GM19035 (cell line): Measurements from ENCODE around the gene NFIC.
"Not testable (repeated sequence)": the region's sequence is repeated elsewhere in the genome, so short reads cannot be mapped to it uniquely, and the experiment has no call there.

Experiments used
- ATAC-seq: cut with Tn5 transposase; IDR thresholded peaks from one replicate; pipeline ENCODE4 v1.9.1; 2021; ENCODE audit not compliant: unreplicated experiment

The NFIC gene

GRCh38 chr19:3365836-3366752, at the start of gene NFIC:
Gene NFIC (plus strand): TSS chr19:3366583. CDS start chr19:3366637, 54 bp downstream.
- ATAC-seq = no peak

GRCh38 chr19:3316659-3317207, 49.6 kb upstream of the NFIC start:
- no peak for ATAC-seq

- no peak for ATAC-seq
Measured at GRCh38 chr19:3319643-3320353, 46.6 kb upstream of the NFIC start.

- no peak for ATAC-seq
Measured at GRCh38 chr19:3320354-3320670, 46.1 kb upstream of the NFIC start.

DNA sequence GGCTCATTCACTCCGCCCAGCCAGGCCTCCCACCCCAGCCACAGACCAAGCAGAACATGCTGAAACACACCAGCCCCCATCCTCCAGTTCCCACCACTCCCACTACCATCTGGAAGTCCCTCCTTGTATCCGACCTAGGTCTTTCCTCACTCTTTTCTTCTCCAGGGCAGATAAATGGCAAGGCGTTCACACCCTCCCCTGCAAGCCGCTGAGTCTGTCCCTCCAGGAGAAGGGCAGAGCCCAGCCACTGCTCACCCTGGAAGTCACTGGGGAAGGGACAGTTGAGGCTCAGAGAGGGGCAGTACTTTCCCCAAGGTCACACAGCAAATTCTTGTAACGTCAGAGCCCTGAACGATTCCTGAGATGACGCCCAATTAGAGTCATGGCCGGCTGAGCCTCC, 45.5 kb upstream of the NFIC start:
- no peak for ATAC-seq

- ATAC-seq = no peak
Measured at GRCh38 chr19:3321696-3322095, 44.7 kb upstream of the NFIC start.

DNA sequence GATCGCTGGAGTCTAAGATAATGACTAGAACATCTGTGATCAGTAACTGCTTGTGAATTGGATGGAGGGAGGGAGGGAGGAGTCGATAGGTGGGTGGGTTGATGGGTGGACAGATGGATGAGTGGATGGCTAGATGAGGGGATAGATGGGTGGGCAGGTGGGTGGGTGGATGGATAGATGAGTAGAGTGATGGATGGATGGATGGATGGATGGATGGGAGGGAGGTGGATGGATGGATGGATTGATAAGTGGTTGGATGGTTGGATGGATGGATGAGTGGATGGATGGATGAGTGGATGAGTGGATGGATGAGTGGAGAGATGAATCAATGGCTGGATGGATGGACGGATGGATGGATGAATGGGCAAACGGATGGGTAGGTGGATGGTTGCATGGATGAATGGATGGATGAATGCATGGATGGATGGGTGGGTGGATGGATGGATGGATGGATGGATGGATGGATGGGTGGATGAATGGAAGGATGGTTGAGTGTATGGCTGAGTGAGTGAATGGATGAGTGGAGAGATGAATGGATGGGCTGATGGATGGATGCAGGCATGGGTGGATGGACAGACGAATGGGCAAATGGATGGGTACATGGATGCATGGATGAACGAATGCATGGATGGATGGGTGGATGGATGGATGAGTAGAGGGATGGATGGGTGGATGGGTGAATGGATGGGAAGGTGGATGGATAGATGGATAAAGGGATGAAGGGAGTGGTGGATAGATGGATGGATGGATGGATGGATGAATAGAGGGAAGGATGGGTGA, 44.0 kb upstream of the NFIC start:
- no peak for ATAC-seq

- ATAC-seq = no peak
Measured at GRCh38 chr19:3323026-3323425, 43.4 kb upstream of the NFIC start.

GRCh38 chr19:3323658-3324057, 42.7 kb upstream of the NFIC start:
- ATAC-seq = no peak

DNA sequence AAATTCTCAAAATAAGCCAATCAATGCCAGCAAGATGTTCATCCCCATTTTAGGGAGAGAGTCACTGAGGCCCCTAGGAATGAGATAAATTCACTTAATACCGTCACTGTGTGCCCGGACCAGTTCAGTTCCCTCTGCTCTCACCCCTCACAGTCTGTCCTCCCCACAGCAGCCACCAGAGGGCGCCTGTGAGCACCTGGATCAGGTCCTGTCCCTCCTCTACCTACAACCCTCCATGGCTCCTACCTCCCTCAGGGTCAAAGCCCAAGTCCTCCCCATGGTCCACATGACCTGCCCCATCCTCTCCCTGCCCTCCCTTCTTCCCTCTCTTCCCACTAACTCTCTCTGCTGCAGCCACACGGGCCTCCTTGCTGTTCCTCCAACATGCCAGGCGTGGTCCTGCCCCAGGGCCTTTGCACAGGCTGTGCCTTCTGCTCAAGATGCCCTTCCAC, 42.0 kb upstream of the NFIC start:
- no peak for ATAC-seq

DNA sequence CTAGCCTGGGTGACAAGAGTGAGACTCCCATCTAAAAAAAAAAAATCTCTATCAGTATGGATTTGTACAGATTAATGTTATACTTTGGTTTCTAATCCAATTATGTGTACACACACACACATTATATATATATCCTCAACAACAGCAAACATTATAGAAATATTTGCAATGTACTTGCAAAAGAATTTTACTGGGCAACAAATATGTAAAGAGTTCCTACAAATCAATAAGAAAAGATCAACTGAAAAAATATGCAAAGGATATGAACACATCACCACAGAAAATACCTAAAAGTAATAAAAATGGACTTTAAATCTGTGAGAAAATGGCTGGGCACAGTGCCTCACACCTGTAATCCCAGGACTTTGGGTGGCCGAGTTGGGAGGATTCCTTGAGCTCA, 40.9 kb upstream of the NFIC start:
- ATAC-seq = no peak

DNA sequence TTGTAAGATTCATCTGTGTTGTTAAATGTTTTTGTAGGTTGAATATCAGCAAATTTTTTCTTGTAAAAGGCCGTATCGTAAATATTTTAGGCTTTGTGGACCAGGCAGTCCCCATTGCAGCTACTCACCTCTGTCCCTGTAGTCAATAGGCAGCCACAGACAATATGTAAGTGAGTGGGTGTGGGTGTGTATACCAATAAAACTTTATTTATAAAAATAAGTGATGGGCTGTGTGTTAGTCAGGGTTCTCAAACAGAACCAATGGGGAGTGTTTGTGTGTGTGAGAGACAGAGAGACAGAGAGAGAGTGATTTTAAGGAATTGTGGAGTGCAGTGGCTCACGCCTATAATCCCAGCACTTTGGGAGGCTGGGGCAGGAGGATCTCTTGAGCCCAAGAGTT, 37.6 kb upstream of the NFIC start:
- no peak for ATAC-seq

DNA sequence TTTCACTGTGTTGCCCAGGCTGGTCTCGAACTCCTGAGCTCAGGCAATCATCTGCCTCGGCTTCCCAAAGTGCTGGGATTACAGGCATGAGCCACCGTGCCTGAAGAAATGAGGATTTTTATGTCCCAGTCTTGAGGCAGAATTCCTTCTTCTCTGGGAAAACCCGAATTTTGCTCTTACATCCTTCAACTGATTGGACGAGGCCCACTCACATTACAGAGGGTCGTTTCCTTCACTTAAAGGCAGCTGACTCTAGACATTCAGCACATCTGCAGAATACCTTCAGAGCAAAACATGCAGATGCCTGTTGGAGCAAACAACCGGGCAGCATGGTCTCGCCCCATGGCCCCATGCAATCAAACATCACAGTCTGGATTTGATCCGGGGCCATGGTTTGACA, 36.3 kb upstream of the NFIC start:
- ATAC-seq = no peak

DNA sequence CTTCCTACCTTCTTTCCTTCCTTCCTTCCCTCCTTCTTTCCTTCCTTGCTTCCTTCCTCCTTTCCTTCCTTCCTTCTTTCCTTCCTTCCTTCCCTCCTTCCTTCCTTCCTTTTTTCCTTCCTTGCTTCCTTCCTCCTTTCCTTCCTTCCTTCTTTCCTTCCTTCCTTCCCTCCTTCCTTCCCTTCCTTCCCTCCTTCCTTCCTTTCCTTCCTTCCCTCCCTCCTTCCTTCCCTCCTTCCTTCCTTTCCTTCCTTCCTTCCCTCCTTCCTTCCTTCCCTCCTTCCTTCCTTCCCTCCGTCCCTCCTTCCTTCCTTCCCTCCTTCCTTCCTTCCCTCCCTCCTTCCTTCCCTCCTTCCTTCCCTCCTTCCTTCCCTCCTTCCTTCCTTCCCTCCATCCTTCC, 34.2 kb upstream of the NFIC start:
- ATAC-seq = not testable (repeated sequence)

DNA sequence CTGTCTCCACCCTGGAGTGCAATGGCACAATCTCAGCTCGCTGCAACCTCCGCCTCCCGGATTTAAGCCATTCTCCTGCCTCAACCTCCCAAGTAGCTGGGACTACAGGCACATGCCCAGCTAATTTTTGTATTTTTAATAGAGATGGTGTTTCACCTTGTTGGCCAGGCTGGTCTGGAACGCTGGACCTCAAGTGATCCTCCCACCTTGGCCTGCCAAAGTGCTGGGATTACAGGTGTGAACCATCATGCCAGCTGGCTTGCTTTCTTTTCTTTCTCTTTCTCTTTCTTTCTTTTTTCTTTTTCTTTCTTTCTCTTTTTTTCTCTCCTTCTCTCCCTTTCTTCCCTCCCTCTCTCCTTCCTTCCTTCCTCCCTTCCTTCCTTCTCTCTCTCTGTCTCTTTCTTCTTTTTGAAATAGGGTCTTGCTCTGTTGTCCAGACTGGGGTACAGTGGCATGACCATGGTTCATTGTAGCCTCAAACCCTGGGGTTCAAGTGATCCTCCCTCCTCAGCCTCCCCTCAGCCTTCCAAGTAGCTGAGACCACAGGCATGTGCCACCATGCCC, 33.3 kb upstream of the NFIC start:
- ATAC-seq = no peak

DNA sequence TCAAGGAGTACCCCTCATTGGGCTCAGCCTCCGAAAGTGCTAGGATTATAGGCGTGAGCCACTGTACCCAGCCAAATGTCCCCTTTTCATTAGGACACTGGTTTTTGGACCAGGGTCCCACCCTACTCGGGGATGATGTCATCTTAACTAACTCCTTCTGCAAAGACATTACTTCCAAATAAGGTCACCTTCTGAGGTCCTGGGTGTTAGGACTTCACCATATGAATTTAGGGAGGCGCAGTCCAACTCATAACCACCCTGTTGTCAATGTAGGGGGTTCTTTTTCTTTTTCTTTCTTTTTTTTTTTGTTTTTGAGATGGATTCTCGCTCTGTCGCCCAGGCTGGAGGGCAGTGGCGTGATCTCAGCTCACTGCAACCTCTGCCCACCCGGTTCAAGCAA, 32.7 kb upstream of the NFIC start:
- no peak for ATAC-seq

GRCh38 chr19:3334749-3335430, 31.5 kb upstream of the NFIC start:
- ATAC-seq = not testable (repeated sequence)

DNA sequence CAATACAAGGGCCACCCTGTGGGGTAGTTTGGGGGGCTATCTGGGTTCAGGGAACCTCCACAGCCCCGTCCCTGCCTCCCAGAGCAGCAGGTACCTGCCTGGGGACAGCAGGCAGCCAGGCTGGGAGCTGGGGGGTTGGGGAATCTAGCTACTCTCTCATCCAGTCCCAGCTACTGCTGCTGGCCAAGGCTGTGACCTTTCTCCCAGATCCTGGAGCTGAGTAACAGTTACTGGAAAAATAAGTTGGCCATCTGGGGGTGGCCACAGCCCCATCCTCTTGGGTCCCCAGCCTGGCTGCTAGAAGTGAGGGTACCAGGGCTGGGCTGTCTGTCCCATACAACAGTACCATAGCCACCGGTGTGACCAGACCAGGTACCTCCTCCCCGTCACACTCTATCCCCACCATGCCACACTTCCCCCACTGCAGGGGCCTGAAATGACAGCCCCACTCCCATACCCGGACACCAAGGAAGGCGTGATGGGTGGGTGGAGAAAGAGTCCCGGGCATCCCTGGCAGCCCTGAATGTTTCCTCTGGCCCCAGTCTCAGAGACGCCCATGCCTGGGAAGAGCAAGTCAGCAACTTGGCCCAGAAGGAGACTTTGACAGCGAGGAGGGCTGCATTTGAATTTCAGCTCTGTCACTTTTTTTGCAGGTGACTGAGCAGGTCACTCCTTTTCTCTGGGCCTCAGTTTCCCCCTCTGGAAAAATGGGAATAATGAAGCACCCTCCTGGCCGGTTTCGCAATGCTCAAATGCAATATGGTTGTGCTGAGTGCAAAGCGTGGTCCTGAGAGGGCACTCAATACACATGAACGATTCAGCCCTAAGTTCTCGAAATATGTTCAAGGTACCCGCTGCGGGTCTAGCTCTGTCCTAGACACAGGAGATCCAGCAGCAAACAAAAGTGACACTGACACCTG, 30.7 kb upstream of the NFIC start:
- no peak for ATAC-seq

- no peak for ATAC-seq
Measured at GRCh38 chr19:3336351-3336679, 30.1 kb upstream of the NFIC start.
